ENCODE data around the gene KISS1R.
"Not testable (repeated sequence)": the region's sequence is repeated elsewhere in the genome, so short reads cannot be mapped to it uniquely, and the experiment has no call there.

The KISS1R gene

GRCh38 chr19:917323-918151 is at the start of gene KISS1R:
TSS of gene KISS1R (plus strand) at chr19:917333. CDS start at chr19:917503, 170 bp downstream.
- DNase-seq, result no peak

- DNase-seq, result no peak
Measured at GRCh38 chr19:867855-868457, 49.2 kb upstream of the KISS1R start.

DNA sequence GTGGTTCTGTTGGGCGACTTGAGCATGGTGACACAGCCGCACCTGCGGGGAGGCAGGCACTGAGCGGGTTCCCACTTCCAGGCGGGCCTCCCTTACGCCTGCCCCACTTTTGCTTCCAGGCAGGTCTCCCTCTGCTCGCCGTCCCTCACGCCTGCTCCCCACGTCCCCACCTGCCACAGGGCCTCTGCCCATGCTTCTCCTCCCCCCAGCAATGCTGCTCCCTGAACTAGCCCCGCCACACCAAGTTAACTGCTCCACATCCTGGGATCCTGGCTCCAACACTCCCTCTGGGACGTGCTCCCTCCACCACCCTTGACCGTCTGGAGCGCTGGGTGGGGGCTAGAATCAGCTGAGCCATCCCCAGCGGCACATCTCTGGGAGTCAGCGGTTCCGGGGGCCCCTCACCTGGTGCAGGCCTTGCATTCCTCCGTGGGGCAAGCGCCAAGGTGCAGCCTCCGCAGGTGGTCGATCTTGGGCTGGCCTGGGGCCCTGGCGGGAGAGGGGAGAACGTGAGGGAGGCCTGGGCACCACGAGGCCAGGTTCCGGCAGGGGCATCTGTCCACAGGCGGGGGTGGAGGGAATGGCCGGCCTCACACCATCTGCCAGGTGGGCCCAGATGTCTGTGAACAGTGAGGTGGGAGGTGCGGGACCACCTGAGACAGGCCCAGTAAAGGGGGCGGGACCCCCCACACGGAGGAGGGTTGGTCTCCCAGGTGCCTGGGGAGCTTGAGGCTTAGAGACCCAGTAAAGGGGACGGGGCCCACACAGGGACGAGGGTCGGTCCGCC is 48.5 kb upstream of the KISS1R start:
- no peak for DNase-seq

- DNase-seq, result no peak
Measured at GRCh38 chr19:869245-870177, 47.6 kb upstream of the KISS1R start.

DNA sequence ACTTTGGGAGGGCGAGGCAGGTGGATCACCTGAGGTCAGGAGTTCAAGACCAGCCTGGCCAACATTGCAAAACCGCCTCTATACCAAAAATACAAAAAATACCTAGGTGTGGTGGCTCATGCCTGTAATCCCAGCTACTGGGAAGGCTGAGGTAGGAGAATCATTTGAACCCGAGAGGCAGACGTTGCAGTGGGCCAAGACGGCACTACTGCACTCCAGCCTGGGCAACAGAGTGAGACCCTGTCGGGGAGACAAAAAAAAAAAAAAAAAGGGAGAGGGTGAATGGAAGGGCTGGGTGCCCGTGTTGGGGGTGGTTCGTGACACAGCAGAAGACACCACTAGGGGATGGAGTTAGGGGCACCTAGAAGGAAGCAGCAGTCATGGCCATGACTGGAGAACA is 46.8 kb upstream of the KISS1R start:
- DNase-seq, result no peak

DNA sequence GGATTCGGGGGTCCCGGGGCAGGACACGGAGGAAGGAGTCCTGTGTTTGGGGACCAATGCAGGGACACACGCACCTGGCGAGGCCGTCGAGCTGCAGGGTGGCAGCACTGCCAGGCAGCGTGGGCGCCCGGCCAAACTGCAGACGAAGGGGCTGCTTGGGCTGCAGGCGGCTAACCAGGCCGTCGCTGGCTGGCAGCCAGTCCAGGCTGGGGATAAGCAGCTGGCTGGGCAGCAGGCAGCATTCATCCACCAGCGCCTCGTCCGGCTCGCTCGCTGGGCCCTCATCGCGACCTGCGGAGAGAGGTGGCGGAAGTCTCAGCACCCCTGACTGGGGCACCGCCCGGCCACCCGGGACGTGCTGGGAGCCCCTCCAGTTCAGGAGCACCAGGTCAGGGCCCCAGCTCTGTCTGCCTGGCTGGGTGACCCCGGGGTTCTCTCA is 46.2 kb upstream of the KISS1R start:
- no peak for DNase-seq

DNA sequence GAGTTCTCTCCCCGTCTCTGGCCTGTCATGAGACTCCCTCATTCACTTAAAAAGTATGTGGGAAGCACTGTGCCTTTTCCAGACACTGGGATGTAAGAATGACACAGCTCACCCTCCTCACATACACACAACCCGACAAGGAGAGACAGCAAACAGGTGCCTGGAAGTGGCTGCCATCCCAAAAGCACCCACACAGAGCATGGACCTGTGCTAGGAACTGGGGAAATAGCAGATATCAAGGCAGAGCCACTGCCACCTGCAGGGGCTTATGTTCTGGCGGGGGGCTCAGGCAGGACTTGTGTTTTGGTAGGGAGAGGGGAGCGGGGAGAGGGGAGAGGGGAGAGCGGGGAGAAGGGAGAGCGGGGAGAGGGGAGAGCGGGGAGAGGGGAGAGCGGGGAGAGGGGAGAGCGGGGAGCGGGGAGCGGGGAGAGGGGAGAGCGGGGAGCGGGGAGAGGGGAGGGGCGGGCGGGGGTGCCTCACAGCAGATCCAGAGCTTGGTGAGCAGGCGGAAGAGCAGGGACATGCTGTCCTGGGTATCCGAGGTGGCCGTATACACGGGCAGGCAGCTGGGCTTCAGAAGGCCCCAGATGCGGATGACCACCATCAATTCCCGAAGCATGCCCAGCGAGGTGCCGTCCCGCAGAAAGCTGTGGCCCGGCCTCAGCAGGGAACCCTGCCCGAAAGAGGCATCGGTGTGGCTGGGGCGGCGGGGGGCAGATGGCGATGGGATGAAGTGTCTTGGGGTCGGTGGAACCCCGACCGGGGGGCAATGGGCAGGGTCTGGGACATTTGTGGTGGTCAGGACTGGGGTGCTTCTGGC is 45.5 kb upstream of the KISS1R start:
- DNase-seq, result no peak

DNA sequence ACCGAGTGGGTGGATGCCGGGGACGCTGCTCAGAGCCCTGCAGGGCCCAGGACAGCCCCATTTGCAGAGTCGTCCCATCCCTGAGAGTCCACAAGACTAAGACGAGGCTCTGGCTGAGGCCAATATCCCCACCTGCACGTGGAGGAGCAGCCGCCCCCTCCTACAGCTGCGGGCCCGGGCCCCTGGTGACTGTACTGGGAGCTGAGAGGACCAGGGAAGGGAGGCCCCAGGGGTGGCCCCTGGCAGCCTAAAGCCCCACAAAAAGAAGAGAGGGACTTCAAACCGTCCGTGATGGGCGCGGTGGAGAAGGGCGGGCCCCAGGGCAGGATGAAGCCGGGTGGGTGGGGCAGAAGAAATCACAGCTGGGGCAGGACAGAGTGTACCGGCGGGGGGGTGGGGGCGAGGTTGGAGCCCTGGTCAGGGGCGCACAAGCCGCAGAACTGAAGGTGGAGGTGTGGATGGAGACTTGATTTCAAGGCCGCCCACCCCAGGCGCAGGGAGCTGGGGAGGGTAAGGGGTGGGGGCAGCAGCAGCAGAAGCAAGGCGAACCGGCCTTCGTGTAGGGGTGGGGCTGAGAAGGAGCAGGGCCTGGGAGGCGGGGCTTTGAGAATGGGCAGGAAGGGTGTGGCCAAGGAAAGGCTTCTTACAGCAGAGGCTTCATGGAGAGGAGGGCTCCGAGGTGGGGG is 44.7 kb upstream of the KISS1R start:
- DNase-seq, result no peak

DNA sequence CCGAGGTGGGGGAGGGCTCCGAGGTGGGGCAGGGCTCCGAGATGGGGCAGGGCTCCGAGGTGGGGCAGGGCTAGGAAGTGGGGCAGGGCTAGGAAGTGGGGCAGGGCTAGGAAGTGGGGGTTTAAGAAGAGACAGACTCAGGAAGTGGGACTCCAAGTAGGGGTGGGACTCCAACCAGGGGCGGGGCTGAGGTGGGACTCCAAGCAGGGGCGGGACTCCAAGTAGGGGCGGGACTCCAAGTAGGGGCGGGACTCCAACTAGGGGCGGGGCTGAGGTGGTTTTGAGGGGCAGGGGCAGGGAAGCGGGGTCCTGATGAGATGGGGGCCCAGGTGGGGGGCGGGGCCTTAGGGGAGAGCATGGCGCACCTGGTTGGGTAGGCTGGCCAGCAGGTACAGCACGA is 44.0 kb upstream of the KISS1R start:
- no peak for DNase-seq

GRCh38 chr19:873561-874041 is 43.5 kb upstream of the KISS1R start:
- no peak for DNase-seq

DNA sequence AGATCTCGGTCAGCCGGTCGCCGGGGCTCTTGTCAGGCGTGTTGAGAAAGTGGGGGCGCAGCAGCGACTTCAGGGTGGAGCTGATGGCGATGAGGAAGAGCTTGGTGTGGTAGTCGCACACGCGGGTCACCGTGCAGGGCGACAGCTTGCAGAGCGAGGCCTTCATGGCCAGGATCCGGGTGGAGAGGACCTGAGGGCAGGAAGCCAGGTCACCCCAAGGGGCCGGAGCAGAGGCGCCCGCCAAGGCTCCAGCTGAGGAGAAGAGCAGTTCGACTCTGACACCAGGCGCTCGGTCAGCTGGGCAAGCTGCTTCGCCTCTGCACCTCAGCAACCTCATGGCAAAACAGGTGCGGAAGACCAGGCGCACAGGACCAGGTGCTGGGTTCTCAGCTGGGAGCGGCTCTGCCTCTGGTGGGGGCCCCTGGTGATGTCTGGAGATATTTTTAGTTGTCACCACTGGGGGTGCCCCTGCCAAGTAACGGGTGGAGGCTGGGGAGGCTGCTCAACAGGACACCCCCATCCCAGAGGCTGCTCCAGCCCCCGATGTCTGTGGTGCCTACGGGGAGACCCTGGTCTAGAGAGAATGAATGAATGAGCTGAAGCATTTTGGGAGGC is 41.8 kb upstream of the KISS1R start:
- DNase-seq, result no peak

- DNase-seq, result no peak
Measured at GRCh38 chr19:876089-876488, 41.0 kb upstream of the KISS1R start.

- no peak for DNase-seq
Measured at GRCh38 chr19:876780-877314, 40.3 kb upstream of the KISS1R start.

GRCh38 chr19:877992-878660 is 39.0 kb upstream of the KISS1R start:
- DNase-seq, result not testable (repeated sequence)

GRCh38 chr19:878751-879561 is 38.2 kb upstream of the KISS1R start:
- DNase-seq, result not testable (repeated sequence)

DNA sequence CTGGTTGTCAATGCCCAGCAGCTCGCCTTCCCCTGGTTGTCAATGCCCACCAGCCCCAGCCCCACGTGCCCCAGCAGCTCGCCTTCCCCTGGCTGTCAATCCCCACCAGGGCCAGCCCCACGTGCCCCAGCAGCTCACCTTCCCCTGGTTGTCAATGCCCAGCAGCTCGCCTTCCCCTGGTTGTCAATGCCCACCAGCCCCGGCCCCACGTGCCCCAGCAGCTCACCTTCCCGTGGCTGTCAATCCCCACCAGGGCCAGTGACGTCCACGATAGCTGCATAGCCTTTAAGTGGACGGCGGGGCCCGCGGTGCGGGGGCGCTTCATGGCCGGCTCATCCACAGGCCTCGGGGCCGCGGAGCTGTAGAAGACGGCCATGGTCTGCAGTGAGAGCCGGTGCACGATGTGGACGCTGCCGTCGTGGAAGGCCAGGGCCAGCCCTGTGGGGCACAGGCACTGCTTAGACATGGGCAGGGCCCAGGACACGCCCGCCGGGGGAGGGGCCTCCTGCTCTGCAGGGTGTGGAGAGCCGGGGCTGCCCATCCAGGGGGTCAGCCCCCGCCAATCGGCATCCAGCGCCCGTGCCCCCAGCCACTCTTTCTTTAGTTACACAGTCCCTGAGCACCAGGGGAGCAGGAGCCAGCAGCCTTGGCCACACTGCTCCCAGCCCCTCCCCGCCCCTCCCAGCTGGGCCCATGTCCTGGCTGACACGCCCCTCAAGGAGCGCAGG is 37.3 kb upstream of the KISS1R start:
- DNase-seq, result no peak

- DNase-seq, result no peak
Measured at GRCh38 chr19:881385-882071, 35.6 kb upstream of the KISS1R start.
